Astrocyte of the cerebellum (primary cell): Measurements from ENCODE around the gene QRSL1.

Source experiments
- DNase-seq: peaks from one replicate; pipeline ENCODE4 v3.0.0-alpha.2; 2011; ENCODE audit warnings: low read depth
- H3K4me3 ChIP-seq: 2 replicates; pipeline ENCODE4 v1.5.1; 2011; ENCODE audit warnings: mild to moderate bottlenecking, low read depth, low read length, moderate library complexity
- in situ Hi-C: cut with HindIII; loops from 2 replicates; pipeline ENCODE4 v1.10.0; 2017; ENCODE audit warnings: low sequenced_read_pairs
- TF ChIP-seq, protein P1 (sequence below): IDR thresholded peaks from 2 replicates; pipeline ENCODE4 v1.5.1; 2012; ENCODE audit warnings: low read length, low read depth, moderate library complexity, mild to moderate bottlenecking; ENCODE audit errors: missing control alignments

The QRSL1 gene

DNA sequence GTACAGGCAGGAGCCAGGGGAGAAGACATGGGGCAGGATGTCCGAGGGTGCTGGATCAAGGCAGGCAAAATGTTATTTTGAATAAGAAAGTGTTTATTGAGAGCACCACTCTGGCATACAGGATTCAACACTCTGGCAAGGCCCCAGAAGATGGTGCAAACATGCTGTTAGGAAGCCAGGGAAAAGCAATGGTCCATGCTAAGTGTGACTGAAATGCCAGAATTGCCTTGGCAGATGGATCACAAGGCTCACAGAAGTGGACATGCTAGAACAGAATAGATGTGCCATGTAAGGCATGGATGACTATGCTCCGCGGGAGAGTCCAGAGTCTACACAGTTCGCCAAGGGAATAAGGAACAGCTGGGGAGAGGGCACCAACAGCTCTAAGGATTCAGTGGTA is 54.6 kb downstream of the QRSL1 start:
- TF ChIP-seq, protein P1, sequence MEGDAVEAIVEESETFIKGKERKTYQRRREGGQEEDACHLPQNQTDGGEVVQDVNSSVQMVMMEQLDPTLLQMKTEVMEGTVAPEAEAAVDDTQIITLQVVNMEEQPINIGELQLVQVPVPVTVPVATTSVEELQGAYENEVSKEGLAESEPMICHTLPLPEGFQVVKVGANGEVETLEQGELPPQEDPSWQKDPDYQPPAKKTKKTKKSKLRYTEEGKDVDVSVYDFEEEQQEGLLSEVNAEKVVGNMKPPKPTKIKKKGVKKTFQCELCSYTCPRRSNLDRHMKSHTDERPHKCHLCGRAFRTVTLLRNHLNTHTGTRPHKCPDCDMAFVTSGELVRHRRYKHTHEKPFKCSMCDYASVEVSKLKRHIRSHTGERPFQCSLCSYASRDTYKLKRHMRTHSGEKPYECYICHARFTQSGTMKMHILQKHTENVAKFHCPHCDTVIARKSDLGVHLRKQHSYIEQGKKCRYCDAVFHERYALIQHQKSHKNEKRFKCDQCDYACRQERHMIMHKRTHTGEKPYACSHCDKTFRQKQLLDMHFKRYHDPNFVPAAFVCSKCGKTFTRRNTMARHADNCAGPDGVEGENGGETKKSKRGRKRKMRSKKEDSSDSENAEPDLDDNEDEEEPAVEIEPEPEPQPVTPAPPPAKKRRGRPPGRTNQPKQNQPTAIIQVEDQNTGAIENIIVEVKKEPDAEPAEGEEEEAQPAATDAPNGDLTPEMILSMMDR = no peak
- H3K4me3 ChIP-seq = no peak overlapping the region
- in situ Hi-C loops = no loop called here
- no peak for DNase-seq

DNA sequence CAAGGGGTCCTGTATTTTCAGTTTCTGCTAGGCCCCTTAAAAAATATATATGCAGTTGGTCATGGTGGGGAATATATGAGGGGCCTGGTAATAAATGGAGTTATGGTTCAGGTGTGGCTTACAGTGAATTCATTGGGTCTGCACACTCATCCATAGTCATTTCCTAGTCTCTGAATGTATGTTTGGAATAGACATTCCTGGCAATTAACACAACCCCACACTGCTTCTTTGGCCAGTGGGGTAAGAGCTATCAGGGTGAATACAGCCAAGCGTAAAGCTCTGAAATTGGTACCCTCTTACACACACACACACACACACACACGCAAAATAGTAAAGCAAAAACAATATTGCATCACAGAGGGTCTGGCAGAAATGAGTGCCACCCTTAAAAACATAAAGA is 56.5 kb downstream of the QRSL1 start:
- TF ChIP-seq, protein P1 = no peak
- DNase-seq = no peak
- H3K4me3 ChIP-seq = no peak overlapping the region
- in situ Hi-C loops = no loop called here

DNA sequence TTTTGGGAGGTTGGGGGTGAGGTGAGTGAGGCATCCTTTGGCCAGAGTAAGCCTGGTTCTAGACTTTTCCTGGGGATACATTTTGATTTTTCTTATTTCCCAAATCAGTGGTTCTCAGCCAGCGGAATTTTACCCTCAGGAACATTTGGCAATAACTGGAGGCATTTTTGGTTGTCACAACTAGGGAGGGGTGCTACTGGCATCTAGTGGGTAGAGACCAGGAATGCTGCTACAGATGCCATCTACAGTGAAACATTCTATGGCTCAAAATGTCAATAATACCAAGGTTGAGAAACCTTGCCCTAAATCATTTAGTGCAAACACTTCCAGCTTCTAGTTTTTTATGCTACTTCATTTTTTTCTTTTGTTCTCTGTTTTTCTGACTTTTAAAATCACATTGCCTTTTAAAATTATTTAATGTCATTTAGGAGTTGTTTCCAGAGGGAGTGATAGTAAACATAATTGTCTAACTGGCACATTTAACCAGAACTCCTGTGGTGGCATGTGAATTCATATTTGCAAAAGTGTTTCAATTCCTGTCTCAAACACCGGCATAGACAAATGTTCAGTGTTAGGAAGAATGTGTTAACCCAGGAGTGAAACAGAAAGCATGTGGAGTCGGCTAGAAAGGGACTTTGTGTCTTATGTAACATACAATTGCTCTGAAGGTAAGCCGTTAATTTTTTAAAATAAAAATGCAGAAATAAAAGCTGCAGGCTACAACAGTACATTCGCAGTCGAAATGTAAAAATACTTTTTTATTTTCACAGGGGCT is 59.0 kb downstream of the QRSL1 start:
- no peak overlapping the region for H3K4me3 ChIP-seq
- in situ Hi-C loops = no loop called here
- DNase-seq = no peak
- TF ChIP-seq, protein P1 = no peak

DNA sequence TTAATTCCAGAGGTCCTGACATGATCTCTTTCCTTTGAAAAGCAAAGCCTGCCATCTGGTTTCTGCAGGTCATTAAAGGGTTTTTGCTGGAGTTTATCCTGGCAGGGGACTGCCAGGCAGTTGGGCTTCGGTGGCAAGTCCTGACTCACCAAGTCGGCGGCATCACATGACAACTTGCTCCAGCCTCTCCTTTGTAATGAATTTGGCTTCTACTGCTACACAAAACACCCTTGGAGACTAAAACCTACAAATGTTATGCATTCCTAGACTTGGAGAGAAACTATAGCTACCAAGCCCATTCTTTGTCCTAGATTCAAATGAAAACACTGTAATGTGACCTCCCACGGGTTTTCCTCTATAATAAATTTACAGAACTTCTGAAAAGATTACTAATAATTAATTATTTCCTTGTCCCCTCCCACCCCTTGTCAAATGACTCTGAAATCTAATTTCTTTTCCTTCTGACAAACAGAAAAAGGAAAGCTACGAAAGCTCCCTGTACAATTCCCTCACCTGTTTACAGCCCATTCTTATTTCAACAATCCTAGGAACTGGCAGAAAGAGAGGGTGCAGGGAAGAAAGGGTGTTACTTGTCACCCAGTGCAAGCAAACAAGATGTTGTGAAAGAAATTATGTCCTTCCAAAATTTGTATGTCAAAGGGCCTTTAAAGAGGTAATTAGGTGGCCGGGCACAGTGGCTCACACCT is 62.9 kb downstream of the QRSL1 start:
- peak; percentile 71 for DNase-seq
- TF ChIP-seq, protein P1 = no peak

DNA sequence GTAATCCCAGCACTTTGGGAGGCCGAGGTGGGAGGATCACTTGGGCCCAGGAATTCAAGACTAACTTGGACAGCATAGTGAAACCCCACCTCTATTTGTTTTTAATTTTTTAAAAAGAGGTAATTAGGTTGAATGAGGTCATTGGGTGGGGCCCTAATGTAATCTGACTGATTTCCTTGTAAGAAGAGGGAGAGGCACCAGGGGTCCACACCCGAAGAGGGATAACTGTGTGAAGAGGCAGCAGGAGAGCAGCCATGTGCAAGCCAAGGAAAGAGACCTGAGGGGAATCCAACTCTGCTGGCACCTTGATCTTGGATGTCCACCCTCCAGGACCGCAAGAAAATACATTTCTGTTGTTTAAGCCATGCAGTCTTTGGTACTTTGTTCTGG is 63.4 kb downstream of the QRSL1 start:
- in situ Hi-C loops = loop anchor here (10.0 kb wide), 1 partner anchor 58 kb away; no protein-coding TSS in a partner anchor
- TF ChIP-seq, protein P1 = no peak
- DNase-seq = no peak
- no peak overlapping the region for H3K4me3 ChIP-seq

More for the DNA sequence above, 62.9 kb downstream of the QRSL1 start:
- H3K4me3 ChIP-seq = no peak overlapping the region
- in situ Hi-C loops = loop anchor here (10.0 kb wide), 1 partner anchor 57 kb away; no protein-coding TSS in a partner anchor

DNA sequence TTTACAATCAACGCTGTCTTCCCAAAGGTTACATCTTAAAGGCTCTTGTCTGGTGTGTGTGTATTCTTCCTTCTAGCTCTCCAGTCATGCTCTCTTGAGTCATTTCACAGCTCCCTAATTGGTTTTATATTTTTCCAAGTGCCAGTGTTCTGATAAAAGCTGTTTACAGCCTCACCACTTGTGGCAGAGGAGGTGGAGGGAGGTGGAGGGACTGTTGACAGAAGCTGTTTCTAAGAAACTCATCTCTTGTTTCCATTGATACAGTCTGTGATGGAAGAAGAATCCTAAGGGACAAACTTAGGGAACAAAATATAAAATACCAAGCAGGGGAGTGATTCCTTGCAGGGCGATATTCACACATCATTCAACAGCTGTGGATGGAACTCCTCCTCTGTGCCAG is 64.0 kb downstream of the QRSL1 start:
- TF ChIP-seq, protein P1 = no peak
- DNase-seq = no peak
- H3K4me3 ChIP-seq = no peak overlapping the region
- in situ Hi-C loops = loop anchor here (10.0 kb wide), 1 partner anchor 59 kb away; no protein-coding TSS in a partner anchor
